HEK293 (cell line): ENCODE data around the gene PRC1.
A peak's percentile ranks its signal among the peaks of the same experiment; 100 is the strongest.

Source experiments
- CTCF ChIA-PET: fragments of 350-600 bp; formaldehyde crosslinking; extraction: SDS; loops from one replicate; lab custom pipeline; 2021; ENCODE audit warnings: antibody characterized with exemption; lab: Yijun Ruan, JAX
- POLR2A ChIA-PET: fragments of 300-600 bp; formaldehyde crosslinking; extraction: SDS; loops from one replicate; lab custom pipeline; 2020; ENCODE audit warnings: antibody characterized with exemption, inconsistent platforms; lab: Yijun Ruan, JAX
- H3K27ac ChIP-seq: fragments of 200-500 bp; sonication (Bioruptor generic); 2 replicates; pipeline ENCODE4 v1.5.1; 2014; ENCODE audit warnings: low read depth, low read length, control low read depth, inconsistent platforms; ENCODE audit errors: extremely low read depth
- H3K36me3 ChIP-seq, 2 experiments: fragments of 200-500 bp in 1 of 2; sonication (Bioruptor generic) in 1 of 2; 1 replicate in 1 of 2; 2 replicates in 1 of 2; pipeline ENCODE4 v1.5.1; 2014 to 2017; ENCODE audit warnings: inconsistent platforms in 2 of 2, low read length in 2 of 2; ENCODE audit not compliant: control insufficient read depth in 2 of 2, insufficient read depth in 1 of 2
- H3K4me1 ChIP-seq: fragments of 200-500 bp; sonication (Bioruptor generic); 2 replicates; pipeline ENCODE4 v1.5.1; 2014; ENCODE audit warnings: mild to moderate bottlenecking, low read length, inconsistent platforms; ENCODE audit not compliant: control insufficient read depth, insufficient read depth
- H3K4me3 ChIP-seq: 2 replicates; pipeline ENCODE4 v1.5.1; 2011; ENCODE audit warnings: low read depth, mild to moderate bottlenecking, control low read depth, low read length, moderate library complexity
- H3K9me3 ChIP-seq: fragments of 200-500 bp; sonication (Bioruptor generic); 2 replicates; pipeline ENCODE4 v1.5.1; 2014; ENCODE audit warnings: low read depth, low read length, inconsistent platforms; ENCODE audit not compliant: control insufficient read depth, insufficient read depth
- AEBP2 ChIP-seq: fragments of 450-650 bp; formaldehyde crosslinking; IDR thresholded peaks from 2 replicates; pipeline ENCODE4 v1.5.1; 2016; ENCODE audit warnings: missing biosample characterization, missing genetic modification characterization, borderline replicate concordance
- EGR2 ChIP-seq: fragments of 450-650 bp; formaldehyde crosslinking; IDR thresholded peaks from 2 replicates; pipeline ENCODE4 v1.5.1; 2016; ENCODE audit warnings: low read depth, missing biosample characterization, missing genetic modification characterization
- KLF16 ChIP-seq: fragments of 450-650 bp; formaldehyde crosslinking; IDR thresholded peaks from 2 replicates; pipeline ENCODE4 v1.5.1; 2017; ENCODE audit warnings: missing biosample characterization, missing genetic modification characterization
- OVOL3 ChIP-seq: fragments of 450-650 bp; formaldehyde crosslinking; IDR thresholded peaks from 2 replicates; pipeline ENCODE4 v1.5.1; 2016; ENCODE audit warnings: missing biosample characterization, missing genetic modification characterization
- ZBTB20 ChIP-seq: fragments of 450-650 bp; formaldehyde crosslinking; IDR thresholded peaks from 2 replicates; pipeline ENCODE4 v1.5.1; 2016; ENCODE audit warnings: missing biosample characterization, missing genetic modification characterization
- ZBTB21 ChIP-seq: fragments of 450-650 bp; formaldehyde crosslinking; IDR thresholded peaks from 2 replicates; pipeline ENCODE4 v1.5.1; 2017; ENCODE audit warnings: missing biosample characterization, missing genetic modification characterization
- ZBTB49 ChIP-seq: fragments of 450-650 bp; formaldehyde crosslinking; IDR thresholded peaks from 2 replicates; pipeline ENCODE4 v1.5.1; 2016; ENCODE audit warnings: missing biosample characterization, missing genetic modification characterization, low read depth
- ZNF157 ChIP-seq: fragments of 450-650 bp; formaldehyde crosslinking; IDR thresholded peaks from 2 replicates; pipeline ENCODE4 v1.5.1; 2016; ENCODE audit warnings: missing biosample characterization, missing genetic modification characterization
- ZNF266 ChIP-seq: fragments of 450-650 bp; formaldehyde crosslinking; IDR thresholded peaks from 2 replicates; pipeline ENCODE4 v1.5.1; 2016; ENCODE audit warnings: missing biosample characterization, missing genetic modification characterization, low read depth
- ZNF600 ChIP-seq: fragments of 450-650 bp; formaldehyde crosslinking; IDR thresholded peaks from 2 replicates; pipeline ENCODE4 v1.5.1; 2016; ENCODE audit warnings: missing biosample characterization, missing genetic modification characterization
- ZNF654 ChIP-seq: fragments of 450-650 bp; formaldehyde crosslinking; IDR thresholded peaks from 2 replicates; pipeline ENCODE4 v1.5.1; 2016; ENCODE audit warnings: low read depth, missing biosample characterization, missing genetic modification characterization
- ZNF664 ChIP-seq: fragments of 450-650 bp; formaldehyde crosslinking; IDR thresholded peaks from 2 replicates; pipeline ENCODE4 v1.5.1; 2016; ENCODE audit warnings: missing biosample characterization, missing genetic modification characterization
- TF ChIP-seq, protein P1 (sequence below): fragments of 450-650 bp; formaldehyde crosslinking; IDR thresholded peaks from 2 replicates; pipeline ENCODE4 v1.5.1; 2016; ENCODE audit warnings: missing biosample characterization, missing genetic modification characterization
- TF ChIP-seq, protein P2 (sequence below): fragments of 450-650 bp; formaldehyde crosslinking; IDR thresholded peaks from 2 replicates; pipeline ENCODE4 v1.5.1; 2016; ENCODE audit warnings: missing biosample characterization, missing genetic modification characterization

The PRC1 gene

DNA sequence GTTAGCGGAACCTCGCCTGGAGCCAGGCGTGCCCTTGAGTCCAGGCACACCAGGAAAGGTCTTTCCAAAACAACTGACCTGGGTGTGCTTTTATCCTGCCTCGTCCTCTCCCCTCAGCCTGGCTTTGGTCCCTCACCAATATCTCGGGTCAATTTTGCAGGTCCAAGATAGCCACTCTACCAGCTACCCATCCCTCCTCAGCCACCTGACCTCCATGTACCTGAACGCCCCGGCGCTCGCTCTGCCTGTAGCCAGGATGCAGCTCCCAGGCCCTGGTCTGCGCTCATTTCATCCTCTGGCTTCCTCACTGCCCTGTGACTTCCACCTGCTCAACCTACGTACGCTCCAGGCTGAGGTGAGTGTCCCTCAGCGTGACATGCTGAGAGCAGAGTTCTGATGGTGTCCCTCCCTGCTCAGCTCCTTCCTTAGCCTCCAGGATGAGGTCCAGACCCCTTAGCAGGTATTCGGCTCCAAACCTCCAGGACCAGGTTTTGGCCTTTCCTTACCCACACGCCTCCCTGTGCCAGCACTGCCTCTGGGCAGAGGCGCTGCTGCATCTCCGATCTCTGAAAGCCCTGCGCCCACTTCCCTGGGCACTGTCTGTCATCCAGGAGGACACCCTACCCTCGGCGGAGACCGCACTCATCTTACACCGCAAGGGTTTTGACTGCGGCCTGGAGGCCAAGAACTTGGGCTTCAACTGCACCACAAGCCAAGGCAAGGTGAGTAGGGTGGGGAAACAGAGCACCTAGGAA, 76.1 kb downstream of the PRC1 start (continued):
- TF ChIP-seq, protein P1, sequence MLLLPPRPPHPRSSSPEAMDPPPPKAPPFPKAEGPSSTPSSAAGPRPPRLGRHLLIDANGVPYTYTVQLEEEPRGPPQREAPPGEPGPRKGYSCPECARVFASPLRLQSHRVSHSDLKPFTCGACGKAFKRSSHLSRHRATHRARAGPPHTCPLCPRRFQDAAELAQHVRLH (tag by site-specific recombination): no peak
- TF ChIP-seq, protein P2, sequence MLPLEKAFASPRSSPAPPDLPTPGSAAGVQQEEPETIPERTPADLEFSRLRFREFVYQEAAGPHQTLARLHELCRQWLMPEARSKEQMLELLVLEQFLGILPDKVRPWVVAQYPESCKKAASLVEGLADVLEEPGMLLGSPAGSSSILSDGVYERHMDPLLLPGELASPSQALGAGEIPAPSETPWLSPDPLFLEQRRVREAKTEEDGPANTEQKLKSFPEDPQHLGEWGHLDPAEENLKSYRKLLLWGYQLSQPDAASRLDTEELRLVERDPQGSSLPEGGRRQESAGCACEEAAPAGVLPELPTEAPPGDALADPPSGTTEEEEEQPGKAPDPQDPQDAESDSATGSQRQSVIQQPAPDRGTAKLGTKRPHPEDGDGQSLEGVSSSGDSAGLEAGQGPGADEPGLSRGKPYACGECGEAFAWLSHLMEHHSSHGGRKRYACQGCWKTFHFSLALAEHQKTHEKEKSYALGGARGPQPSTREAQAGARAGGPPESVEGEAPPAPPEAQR (tag by site-specific recombination): no peak
- TF ChIP-seq ZBTB49 (tag by site-specific recombination): no peak
- no peak for TF ChIP-seq OVOL3
- TF ChIP-seq ZBTB21 (tag by site-specific recombination): no peak
- no peak for TF ChIP-seq ZNF654 (tag by site-specific recombination)
- TF ChIP-seq ZBTB20 (tag by site-specific recombination): no peak
- TF ChIP-seq ZNF664 (tag by site-specific recombination): no peak
- TF ChIP-seq EGR2: no peak
- no peak for TF ChIP-seq ZNF157 (tag by site-specific recombination)
- TF ChIP-seq KLF16: no peak
- TF ChIP-seq AEBP2 (tag by site-specific recombination): no peak
- TF ChIP-seq, all 188 proteins: peak for 0

- Histone ChIP-seq H3K36me3 (peaks cover 43 to 91% of the 10 kb centered on the region in 2 experiments), H3K9me3 (no peaks in the 10 kb centered on the region), H3K4me1 (no peaks in the 10 kb centered on the region), H3K4me3 (no peak overlapping the region)
- CTCF ChIA-PET: interaction anchor here (0.5 to 2.1 kb wide), 4 partner anchors 15 to 22 kb away, joined by 3 to 7 read pairs (median 5); partner anchors contain the start of genes HDDC3 and MAN2A2
- TF ChIP-seq ZNF600 (tag by site-specific recombination): 0 out of 2 replicates have a peak, but pooled peaks have one; percentile 2
- TF ChIP-seq, protein P1 (tag by site-specific recombination): no peak
- TF ChIP-seq, all 188 proteins: peak for 1
- no peak overlapping the region for H3K27ac ChIP-seq
- POLR2A ChIA-PET: interaction anchor here (0.6 to 1.9 kb wide), 2 partner anchors 14 to 132 kb away, joined by 3 to 10 read pairs; partner anchors contain the start of gene MAN2A2
Observed at GRCh38 chr15:90917569-90917968, 76.8 kb downstream of the PRC1 start.

DNA sequence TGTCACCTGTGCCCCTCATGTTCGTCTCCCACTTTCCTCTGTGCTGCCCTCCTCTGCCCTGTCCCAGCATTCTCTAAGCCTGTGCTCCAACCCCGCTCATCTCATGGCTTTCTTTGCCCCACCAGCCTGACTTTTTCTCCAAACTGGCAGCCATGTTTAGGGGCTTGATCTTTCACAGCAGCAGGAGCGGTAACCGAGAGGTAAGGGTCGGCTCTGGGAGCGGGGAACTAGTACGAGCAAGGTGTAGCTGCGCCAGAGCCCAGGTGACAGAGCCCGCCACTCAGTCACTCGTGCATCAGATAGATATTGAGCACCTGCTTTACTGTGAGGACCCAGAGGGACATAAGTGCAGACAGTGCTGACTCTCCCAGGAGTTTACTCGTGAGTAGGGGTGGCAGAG, 77.9 kb downstream of the PRC1 start:
- peaks cover 35 to 98% of the 10 kb centered on the region in 2 experiments for H3K36me3 ChIP-seq
- no peak overlapping the region for H3K27ac ChIP-seq
- CTCF ChIA-PET: interaction anchor here (0.7 kb wide), 1 partner anchor 9 kb away, joined by 3 read pairs; no protein-coding TSS in a partner anchor
- no peak for TF ChIP-seq ZNF266 (tag by site-specific recombination)
- no peak for TF ChIP-seq ZNF157 (tag by site-specific recombination)
- TF ChIP-seq, all 188 proteins: peak for 0
- H3K9me3 ChIP-seq: no peaks in the 10 kb centered on the region
- POLR2A ChIA-PET: no interaction called here
- H3K4me3 ChIP-seq: no peak overlapping the region
- H3K4me1 ChIP-seq: no peaks in the 10 kb centered on the region
